HG02642 (cell line): Measurements from ENCODE around the gene NGF.
"Not testable (repeated sequence)": the region's sequence is repeated elsewhere in the genome, so short reads cannot be mapped to it uniquely, and the experiment has no call there.

ENCODE experiments used
- ATAC-seq: cut with Tn5 transposase; IDR thresholded peaks from one replicate; pipeline ENCODE4 v1.9.1; 2021; ENCODE audit warnings: mild to moderate bottlenecking; ENCODE audit not compliant: unreplicated experiment, poor library complexity

NGF gene

DNA sequence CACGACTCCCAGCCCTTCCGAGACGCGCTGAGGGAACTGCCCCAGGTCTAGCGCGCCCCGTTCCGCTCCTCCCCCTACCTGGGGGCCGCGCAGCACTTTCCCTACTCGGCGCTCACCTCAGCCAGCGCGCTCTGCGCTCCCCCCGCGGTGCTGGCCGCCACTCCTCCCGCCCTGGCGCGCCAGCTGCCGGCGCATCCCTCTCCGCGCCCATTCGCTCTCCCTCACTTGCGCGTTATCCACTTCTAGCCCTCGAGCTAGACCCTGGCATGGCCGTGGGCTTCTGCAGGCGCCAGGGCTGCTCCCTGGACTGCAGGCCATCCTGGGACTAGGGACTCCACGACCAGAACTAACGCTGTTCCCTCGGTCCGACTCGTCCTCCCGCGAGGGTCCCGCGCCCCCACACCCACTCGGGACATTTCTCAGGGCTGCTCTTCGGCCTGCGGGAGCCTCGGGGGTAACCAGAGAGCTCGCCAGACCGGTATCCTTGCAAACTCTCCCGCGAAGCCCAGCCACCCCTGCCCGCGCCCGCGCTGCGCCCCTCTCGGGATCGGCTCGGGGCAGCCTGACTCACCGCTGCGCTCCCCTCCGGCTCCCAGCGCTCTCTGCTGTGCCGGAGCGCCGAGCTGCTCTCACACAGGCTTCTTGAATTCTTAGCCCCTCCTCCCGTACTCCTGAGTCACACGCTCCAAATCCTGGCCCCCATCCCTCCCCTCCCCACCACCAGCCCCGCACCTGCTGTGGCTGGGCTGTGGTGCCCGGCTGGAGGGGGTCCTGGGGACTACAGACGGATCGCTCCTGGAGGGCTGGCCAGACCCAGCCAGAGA is at the start of gene NGF:
TSS of gene NGF (minus strand) at position 617 of the 824 bp plus-strand sequence. CDS start 51,454 bp downstream, outside the sequence.
- ATAC-seq = no peak

GRCh38 chr1:115383455-115383854 is 45.4 kb upstream of the NGF start:
- ATAC-seq = not testable (repeated sequence)

DNA sequence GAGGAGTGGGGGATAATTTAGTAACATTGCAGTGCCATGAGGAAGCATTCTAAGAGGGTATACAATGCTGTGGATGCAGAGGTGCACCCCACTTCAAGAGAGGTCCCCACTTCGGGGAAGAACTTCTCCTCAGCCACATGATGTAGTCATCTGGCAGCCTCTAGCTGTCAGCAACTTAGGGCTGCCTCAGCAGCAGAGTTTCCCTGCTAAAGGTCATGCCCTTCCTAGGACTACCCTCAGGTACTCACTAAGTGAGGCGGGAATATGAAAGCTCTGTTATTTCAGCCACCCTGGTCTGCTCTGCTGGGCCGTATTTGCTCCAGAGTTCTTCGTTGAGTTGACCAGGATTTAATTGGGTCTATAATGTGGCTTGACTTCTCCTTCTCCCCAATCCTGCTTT is 41.9 kb upstream of the NGF start:
- ATAC-seq = no peak

GRCh38 chr1:115377411-115377810 is 39.4 kb upstream of the NGF start:
- ATAC-seq = no peak

DNA sequence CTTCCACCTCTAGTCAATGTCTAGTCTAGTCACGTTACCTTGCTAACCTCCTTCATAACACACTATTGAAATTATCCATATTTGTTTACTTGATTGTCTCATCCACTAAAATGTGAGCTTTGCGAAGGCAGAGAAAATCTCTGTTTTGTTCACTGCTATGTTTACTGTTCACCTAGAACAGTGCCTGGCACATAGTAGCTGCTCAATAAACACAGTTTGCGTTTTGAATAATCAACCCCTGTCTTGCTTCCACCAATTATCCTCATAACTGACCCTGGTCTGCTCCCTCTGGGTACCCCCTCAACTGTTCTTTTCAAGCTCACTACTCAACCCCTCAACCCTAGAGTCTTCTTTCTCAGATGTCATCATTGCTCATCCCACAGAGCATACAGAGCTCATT is 36.5 kb upstream of the NGF start:
- no peak for ATAC-seq

GRCh38 chr1:115373305-115373704 is 35.3 kb upstream of the NGF start:
- ATAC-seq = no peak

GRCh38 chr1:115365738-115366137 is 27.7 kb upstream of the NGF start:
- no peak for ATAC-seq

DNA sequence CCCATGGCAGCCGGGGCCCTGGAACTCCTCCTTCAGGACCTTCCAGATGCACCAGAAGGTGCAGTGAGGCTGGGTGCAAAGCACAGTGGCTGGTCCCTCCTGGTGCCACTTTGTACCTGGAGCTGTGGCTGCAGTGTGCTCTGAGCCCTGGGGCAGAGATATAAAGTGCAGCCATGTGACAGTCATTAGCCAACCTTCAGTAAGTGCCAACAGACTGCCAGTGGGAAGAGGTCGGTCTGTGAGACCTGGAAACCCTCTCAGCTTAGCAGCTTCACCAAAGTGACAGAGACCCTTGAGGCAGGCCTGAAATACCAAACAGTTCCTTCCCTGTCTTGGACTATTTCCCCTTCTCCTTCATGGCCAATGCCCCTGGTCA is 26.7 kb upstream of the NGF start:
- ATAC-seq = no peak

DNA sequence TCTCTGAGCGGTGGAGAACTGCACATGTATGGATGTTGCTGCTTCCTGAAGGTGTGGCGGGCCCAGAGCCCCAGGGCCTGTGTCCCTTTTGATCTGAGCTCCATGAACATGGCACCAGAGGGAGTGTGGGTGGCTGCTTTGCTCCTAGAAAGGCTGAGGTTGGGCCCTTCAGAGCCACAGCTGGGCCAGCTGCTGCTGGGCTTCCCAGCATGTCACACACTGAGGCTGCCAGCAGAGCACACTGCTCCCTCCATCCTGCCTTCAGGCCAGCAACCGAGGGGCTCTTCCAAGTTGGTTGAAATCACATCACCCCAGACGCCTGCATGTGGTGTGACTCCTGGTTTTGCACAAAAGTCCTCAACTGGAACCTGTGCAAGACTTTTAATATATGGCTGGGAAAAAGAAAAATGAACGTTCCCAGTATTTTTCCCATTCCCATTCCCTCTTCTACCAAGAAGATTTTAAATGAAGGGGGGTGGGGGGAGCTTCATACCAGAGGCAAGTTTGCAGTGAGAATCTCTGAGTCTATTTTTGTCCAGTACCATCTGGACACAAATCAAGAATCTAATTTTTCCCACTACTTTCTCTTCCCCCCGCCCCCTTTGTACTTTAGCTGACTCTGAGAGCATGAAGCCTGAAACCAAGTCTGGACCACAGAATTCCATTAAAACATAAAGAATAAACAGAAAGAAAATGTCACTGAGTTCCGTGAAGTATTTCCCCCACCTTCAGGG is 26.2 kb upstream of the NGF start:
- no peak for ATAC-seq

GRCh38 chr1:115363171-115363570 is 25.1 kb upstream of the NGF start:
- no peak for ATAC-seq

GRCh38 chr1:115360505-115361129 is 22.6 kb upstream of the NGF start:
- not testable (repeated sequence) for ATAC-seq

- not testable (repeated sequence) for ATAC-seq
Observed at GRCh38 chr1:115359787-115360452, 21.9 kb upstream of the NGF start.

GRCh38 chr1:115356356-115356755 is 18.3 kb upstream of the NGF start:
- ATAC-seq = no peak

DNA sequence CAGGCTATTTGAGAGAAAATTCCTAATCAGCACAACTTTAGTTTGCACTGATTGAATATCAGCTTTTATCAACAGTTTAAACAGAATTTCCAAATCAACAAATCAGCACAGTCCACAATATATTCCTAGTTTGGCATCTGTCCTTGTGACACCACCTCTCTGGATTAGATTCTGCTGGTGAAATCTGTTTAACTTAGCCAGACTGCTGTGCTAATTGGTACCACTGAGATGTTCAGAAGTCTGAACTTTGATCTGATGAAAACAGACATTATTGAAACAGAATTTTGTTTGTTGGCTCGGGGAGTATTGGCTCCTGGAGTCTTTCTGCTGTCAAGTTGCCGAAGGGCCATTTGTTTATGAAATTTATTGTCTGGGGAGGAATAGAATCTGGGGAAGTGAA is 17.0 kb upstream of the NGF start:
- no peak for ATAC-seq

GRCh38 chr1:115351143-115351542 is 13.1 kb upstream of the NGF start:
- no peak for ATAC-seq

DNA sequence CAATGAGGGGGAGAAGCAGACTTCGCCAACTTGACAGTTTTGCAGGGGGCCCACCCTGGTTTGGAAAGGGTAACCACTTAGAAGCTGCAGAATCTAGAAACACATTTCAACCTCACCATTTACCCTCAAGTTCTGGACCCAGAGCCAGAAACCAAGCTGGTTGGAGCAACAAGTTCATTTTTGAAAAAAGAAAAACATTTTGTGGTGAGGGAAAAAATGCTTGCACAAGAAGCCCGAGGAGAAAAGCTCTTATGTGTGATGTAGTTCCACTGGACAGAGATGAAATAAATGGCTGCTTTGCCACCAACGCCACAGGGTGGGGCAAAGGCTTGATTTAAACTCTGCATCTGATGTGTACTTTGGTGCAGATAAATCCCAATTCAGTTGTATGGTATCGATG is 10.6 kb upstream of the NGF start:
- ATAC-seq = no peak

- no peak for ATAC-seq
Observed at GRCh38 chr1:115347282-115347681, 9.2 kb upstream of the NGF start.

GRCh38 chr1:115343200-115343737 is 5.2 kb upstream of the NGF start:
- no peak for ATAC-seq

DNA sequence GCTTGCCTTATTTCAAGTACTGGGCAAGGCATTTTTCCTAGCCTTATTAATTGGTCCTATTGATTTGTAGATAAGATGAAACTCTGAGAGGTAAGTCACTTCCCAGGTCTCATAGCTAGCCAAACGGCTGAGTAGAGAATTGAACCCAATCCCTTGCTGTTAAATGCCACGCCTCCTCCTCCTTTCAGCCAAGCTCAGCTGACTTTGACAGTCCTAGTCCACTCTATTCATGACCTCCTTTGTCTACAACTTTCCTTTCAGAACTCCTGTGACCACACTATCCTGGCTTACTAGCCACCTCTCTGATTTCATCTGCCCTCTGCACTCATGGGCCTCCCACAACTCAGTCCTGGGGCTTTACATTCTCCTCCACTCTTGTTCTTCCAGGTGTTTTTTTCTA is 3.9 kb upstream of the NGF start:
- ATAC-seq = no peak

DNA sequence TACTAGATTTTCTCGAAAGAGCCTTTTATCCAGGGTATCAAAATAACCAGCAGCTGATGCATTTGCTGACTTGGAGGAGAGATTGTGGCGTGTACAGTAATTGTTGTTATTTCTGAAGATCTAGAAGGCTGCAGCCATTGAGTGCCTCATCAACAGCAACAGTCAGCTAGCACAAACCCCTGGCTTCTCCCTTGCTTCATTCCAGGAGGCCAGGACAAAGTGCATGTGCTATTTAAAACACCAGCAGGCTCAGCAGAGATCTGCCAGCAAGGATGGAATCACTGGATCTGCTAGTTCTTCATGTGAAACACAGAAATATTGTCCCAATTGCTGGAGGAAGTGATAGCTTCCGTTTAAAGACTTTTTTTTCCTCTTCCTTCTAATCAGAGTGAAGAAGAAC is 2.8 kb upstream of the NGF start:
- ATAC-seq = no peak

DNA sequence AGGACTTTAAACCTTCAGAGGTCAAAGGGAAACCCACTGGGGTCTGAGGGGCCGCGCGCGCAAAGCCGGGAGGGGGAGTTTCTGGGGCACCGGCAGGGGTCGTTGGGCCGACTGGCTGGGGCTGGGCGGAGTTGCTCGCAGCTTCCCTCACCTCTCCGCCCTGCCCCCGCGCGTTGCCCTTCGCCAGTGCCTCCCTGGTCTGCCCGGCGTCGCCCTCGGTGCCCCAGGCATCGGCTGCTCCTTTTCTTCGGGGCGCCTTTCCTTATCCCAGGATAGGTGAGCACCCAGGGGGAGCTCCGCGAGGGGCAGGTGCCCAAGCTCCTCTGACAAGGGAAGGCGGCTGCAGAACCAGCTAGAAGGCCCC is 390 bp upstream of the NGF start:
- no peak for ATAC-seq
